Measurements from ENCODE around the gene ST13.
A peak's percentile ranks its signal among the peaks of the same experiment; 100 is the strongest.
"Not testable (repeated sequence)": the region's sequence is repeated elsewhere in the genome, so short reads cannot be mapped to it uniquely, and the experiment has no call there.

The ST13 gene

DNA sequence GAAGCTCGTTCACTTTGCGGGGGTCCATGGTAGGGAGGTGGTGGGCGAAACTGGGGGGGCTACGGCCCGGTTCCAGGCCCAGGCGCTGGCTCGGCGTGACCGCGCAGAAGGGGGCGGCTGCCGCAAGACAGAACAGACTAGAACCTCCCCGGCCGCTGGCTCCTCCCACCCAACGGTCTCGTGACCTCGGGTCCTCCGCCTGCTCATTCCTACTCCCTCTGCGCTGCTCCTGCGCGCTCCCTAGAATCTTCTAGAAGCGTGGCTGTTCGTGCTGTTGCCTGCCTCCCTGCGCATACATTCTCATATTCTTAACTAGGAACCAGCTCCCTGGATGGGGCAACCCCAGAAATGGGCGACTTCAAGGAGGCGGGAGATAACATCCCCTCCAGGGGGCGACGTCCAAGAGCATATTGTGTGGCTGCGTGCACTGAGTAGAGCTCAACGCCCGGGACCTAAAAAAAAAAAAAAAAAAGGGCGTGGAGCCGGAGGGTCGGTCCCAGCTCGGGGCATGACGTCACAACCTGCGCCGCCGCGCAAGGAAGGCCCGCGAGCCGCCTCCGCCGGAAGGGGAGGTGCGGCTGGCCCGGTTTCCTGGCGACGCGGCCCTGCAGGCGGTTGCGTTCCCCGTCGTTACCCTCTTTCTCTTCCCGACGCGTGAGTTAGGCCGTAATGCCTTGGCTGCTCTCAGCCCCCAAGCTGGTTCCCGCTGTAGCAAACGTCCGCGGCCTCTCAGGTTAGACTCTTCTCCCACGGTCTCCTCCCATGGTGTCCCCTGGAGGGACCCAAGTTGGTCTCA lies at the start of gene ST13, which contains the start of gene XPNPEP3:
ST13 (minus strand) TSS at position 127 of the 796 bp plus-strand sequence; CDS start at position 28, 99 bp downstream.
XPNPEP3 (plus strand) TSS at position 636 of the 796 bp plus-strand sequence; CDS start at position 670, 34 bp downstream.
- DNase-seq (ENCODE audit: low spot score) = peak; percentile 91

DNA sequence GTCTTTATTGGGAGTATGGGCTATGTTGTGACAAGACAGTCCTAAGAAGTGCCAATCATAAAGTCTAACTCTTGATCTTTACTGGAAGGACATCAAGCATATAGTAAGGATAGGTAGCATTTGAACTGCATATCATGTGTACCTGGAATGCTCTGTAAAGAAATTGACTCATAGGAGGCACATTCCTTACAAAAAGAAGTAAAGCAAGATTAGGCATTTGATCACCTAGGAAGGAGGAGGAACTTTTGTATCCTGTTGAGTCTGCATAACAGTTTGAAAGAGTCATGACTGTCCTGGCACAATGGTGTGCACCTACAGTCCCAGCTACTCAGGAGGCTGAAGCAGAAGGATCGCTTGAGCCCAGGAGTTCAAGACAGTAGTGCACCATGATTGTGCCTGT lies 47.7 kb upstream of the ST13 start:
- no peak for DNase-seq (ENCODE audit: low spot score)

GRCh38 chr22:40898850-40899357 lies 42.5 kb upstream of the ST13 start:
- DNase-seq (ENCODE audit: low spot score) = peak; percentile 38

DNA sequence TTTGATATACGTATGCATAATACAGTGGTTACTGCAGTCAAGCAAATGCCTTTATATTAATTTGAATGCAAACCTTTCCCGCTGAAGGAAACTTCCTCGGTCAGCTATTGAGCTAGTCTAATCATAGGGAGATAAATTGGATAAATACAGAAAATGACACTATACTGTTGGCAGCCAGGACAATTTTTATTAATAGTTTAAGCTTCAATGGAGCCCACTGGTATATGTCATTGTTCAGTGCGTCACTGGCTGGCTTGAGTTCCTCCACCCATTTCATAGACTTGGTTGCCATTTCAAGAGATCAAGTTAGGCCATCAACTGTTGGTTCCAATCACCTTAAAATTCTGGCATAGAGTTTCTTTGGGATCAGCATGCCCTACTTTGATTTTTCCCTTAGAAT lies 38.0 kb upstream of the ST13 start:
- DNase-seq (ENCODE audit: low spot score) = no peak

DNA sequence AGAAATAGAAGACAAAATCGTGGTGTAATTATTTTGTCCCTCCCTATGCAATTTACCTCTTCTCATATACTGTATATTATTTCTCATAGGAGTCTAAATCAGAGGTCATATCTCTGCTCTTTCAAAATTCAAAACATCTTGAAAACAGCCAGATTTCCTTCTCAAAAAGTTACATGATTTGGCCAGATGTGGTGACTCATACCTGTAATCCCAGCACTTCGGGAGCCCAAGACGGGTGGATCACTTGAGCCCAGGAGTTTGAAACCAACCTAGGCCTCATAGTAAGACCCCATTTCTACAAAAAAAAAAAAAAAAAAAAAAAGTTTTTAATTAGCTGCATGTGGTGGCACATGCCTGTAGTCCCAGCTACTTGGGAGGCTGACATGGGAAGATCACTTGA lies 34.4 kb upstream of the ST13 start:
- no peak for DNase-seq (ENCODE audit: low spot score)

DNA sequence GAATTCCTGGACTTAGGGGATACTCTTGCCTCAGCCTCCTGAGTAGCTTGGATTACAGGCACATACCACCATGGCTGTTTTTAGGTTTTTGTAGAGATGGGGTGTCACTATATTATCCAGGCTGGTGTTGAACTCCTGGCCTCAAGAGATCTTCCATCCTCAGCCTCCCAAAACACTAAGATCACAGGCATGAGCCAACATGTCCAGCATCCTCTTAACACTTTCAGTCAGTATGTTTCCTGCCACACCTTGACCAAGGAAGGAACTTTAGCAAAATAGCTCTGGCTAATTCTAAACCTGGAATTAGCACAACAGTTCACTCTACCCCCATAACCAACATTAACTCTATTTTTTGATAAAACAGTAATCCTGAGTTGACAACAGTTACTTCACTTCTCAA lies 32.7 kb upstream of the ST13 start:
- no peak for DNase-seq (ENCODE audit: low spot score)

GRCh38 chr22:40878922-40879321 lies 22.5 kb upstream of the ST13 start:
- no peak for DNase-seq (ENCODE audit: low spot score)

GRCh38 chr22:40877488-40877887 lies 21.0 kb upstream of the ST13 start:
- DNase-seq (ENCODE audit: low spot score) = no peak

GRCh38 chr22:40876907-40877306 lies 20.5 kb upstream of the ST13 start:
- no peak for DNase-seq (ENCODE audit: low spot score)

- no peak for DNase-seq (ENCODE audit: low spot score)
Observed at GRCh38 chr22:40875111-40875510, 18.7 kb upstream of the ST13 start.

DNA sequence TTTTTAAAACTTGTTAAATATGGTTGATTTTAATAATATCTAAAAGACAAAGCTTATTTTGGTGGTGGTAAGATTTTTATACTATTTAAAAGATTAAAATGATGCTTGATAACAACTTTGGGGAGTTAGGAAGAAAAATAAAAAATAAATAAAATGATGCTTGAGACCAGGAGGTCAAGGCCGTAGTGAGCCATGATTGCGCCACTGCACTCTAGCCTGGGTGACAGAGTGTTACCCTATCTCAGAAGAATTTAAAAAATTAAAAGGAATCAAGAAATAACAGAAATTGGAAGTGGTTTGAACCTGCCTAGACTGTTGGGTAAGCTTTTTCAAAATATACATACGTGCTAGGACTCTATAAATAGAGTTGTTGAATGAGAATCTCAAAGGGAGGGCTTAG lies 17.6 kb upstream of the ST13 start:
- DNase-seq (ENCODE audit: low spot score) = no peak

GRCh38 chr22:40868379-40868778 lies 11.9 kb upstream of the ST13 start:
- not testable (repeated sequence) for DNase-seq (ENCODE audit: low spot score)

GRCh38 chr22:40867109-40867508 lies 10.7 kb upstream of the ST13 start:
- no peak for DNase-seq (ENCODE audit: low spot score)

DNA sequence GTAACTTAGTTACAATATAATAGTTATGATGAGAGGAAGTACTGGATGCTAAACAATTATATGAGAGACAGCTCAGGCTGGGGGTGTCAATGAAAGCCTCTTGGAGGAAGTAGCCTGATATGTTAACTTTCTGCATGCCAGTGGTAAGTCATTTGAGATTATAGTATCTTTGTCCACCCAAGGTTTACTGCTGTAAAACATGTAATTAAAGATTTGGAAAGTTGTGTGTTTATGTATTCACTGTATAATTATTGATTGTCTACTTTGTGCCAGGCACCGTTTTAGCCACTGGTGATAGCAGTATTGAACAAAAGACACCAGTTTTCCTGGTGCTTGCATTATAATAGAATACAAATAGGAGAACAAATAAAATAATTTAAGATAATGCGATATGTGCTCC lies 6.1 kb upstream of the ST13 start:
- no peak for DNase-seq (ENCODE audit: low spot score)

DNA sequence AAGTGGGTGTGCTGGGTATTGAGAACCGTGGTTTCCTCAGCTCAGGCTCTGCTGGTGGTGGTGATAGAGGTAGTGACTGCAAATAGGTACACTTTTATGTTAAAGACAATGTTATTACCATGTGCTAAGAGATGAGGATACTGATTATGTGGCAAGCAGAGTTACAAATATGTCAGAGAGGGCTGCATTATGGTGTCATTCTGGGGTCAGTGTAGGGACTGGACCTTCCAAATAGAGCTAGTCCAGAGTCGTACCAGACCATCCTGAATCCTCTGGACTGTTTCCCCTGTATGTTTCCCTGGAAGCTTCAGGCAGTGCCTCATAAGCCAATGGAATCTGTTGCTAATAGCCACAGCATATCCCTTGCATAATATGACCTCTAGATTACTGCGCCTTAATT lies 5.6 kb upstream of the ST13 start, which contains the start of gene DNAJB7:
DNAJB7 (minus strand) TSS at position 101 of the 400 bp plus-strand sequence. CDS start 119 bp downstream, outside the sequence.
- DNase-seq (ENCODE audit: low spot score) = no peak

GRCh38 chr22:40857309-40857855 lies 943 bp upstream of the ST13 start:
- peak; percentile 5 for DNase-seq (ENCODE audit: low spot score)

GRCh38 chr22:40855979-40856512 lies 393 bp downstream of the ST13 start:
- peak; percentile 28 for DNase-seq (ENCODE audit: low spot score)

- no peak for DNase-seq (ENCODE audit: low spot score)
Observed at GRCh38 chr22:40855071-40855978, 1.1 kb downstream of the ST13 start.

DNA sequence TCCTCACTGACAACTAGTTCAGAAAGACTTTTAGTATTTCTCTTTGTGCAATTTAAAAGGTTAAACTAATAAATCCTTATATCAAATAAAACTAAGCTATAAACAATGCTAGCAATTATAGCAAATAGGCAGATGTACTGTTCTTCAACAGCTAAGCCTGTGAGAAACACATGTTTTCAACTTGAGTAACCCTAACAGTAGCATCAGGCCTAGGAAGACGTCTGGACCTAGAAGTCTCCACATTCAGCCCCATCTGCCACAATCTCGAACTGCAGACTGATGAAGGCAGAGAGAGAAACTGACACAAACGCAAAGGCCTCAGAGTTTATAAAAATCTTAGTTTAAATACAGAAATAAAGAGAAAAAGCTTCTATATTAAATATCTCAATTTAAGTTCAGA lies 2.5 kb downstream of the ST13 start:
- DNase-seq (ENCODE audit: low spot score) = no peak

DNA sequence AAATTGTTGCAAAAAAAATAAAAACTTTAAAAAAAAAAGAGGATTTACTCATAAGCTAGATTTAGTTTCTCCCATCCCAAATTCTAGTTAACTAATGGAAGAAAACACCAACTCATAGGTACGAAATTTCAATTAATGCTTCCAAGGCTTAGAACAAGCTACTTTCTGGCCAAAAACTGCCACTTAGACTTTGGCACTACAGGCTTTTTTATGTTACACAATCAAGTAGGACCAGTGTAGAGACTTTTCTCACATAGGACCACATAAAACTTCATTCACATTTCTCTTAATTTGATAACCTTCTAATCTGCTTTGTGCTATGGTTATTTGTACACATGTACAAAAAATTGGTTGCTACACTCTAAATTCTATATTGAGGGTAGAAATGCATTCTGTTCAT lies 3.1 kb downstream of the ST13 start:
- DNase-seq (ENCODE audit: low spot score) = no peak

- not testable (repeated sequence) for DNase-seq (ENCODE audit: low spot score)
Observed at GRCh38 chr22:40845816-40846215, 10.6 kb downstream of the ST13 start.

DNA sequence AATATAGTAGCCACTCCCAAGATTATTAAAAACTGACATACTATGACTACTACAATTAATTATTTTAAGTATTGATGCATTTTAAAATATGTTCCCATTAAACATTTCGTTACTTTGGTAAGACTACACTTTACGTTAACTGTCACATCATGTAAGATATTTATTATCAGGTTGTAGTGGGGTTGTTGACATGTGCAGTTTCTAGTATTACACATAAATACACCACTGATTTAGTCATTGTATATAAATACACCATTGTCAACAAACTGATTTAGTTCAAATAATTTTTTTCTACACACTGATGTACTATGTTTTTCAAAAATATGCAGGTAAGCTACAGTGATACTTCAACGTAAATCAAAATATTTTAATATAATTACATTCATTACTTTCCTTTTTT lies 11.5 kb downstream of the ST13 start:
- no peak for DNase-seq (ENCODE audit: low spot score)

Data from germinal center (tissue), 1 donor.